SK-N-SH treated with all-trans-retinoic acid at 6 μM for 48 hours (cell line): ENCODE measurements around the gene CACNA1C.

Source experiments
- ATAC-seq: fragments of 200-7000 bp; cut with Tn5 transposase; 3 replicates; pipeline ENCODE4 v1.9.1; 2020; ENCODE audit warnings: mild to moderate bottlenecking, moderate library complexity
- ARNTL ChIP-seq: fragments of 450-650 bp; formaldehyde crosslinking; IDR thresholded peaks from 2 replicates; pipeline ENCODE4 v1.5.0; 2020; ENCODE audit warnings: low read depth, mild to moderate bottlenecking, moderate library complexity, borderline replicate concordance
- CREB5 ChIP-seq: fragments of 250-450 bp; sonication (Bioruptor Pico); IDR thresholded peaks from 2 replicates; pipeline ENCODE4 v1.5.1; 2020; ENCODE audit warnings: low read depth, mild to moderate bottlenecking, moderate library complexity
- CSDC2 ChIP-seq: fragments of 250-450 bp; sonication (Bioruptor Pico); IDR thresholded peaks from 2 replicates; pipeline ENCODE4 v1.5.0; 2020; ENCODE audit warnings: mild to moderate bottlenecking, moderate library complexity
- CSRNP3 ChIP-seq: fragments of 250-450 bp; sonication (Bioruptor Pico); IDR thresholded peaks from 2 replicates; pipeline ENCODE4 v1.5.1; 2021; ENCODE audit warnings: mild to moderate bottlenecking, moderate library complexity
- ESRRG ChIP-seq: fragments of 250-450 bp; sonication (Bioruptor Pico); IDR thresholded peaks from 2 replicates; pipeline ENCODE4 v1.6.1; 2021; ENCODE audit warnings: mild to moderate bottlenecking
- GLIS3 ChIP-seq: fragments of 250-450 bp; sonication (Bioruptor Pico); IDR thresholded peaks from 2 replicates; pipeline ENCODE4 v1.5.0; 2020; ENCODE audit warnings: mild to moderate bottlenecking, moderate library complexity
- ISL1 ChIP-seq: fragments of 250-450 bp; sonication (Bioruptor Pico); IDR thresholded peaks from 2 replicates; pipeline ENCODE4 v2.1.2; 2022; ENCODE audit warnings: mild to moderate bottlenecking, moderate library complexity
- OSR1 ChIP-seq: fragments of 250-450 bp; sonication (Bioruptor Pico); IDR thresholded peaks from 2 replicates; pipeline ENCODE4 v1.8.0; 2022; ENCODE audit warnings: moderate library complexity, mild to moderate bottlenecking, inconsistent platforms
- POU6F1 ChIP-seq: fragments of 250-450 bp; sonication (Bioruptor Pico); IDR thresholded peaks from 2 replicates; pipeline ENCODE4 v1.8.0; 2021; ENCODE audit warnings: low read depth, mild to moderate bottlenecking, moderate library complexity, borderline replicate concordance
- PPARA ChIP-seq: fragments of 250-450 bp; sonication (Bioruptor Pico); IDR thresholded peaks from 2 replicates; pipeline ENCODE4 v1.5.0; 2020; ENCODE audit warnings: mild to moderate bottlenecking, borderline replicate concordance
- TCF4 ChIP-seq: fragments of 250-450 bp; sonication (Bioruptor Pico); IDR thresholded peaks from 2 replicates; pipeline ENCODE4 v1.8.0; 2021; ENCODE audit warnings: mild to moderate bottlenecking, moderate library complexity, borderline replicate concordance
- TOX ChIP-seq: fragments of 250-450 bp; sonication (Bioruptor Pico); IDR thresholded peaks from 2 replicates; pipeline ENCODE4 v1.8.0; 2021; ENCODE audit warnings: mild to moderate bottlenecking, moderate library complexity, borderline replicate concordance
- TSHZ2 ChIP-seq: fragments of 250-450 bp; sonication (Bioruptor Pico); IDR thresholded peaks from 2 replicates; pipeline ENCODE4 v1.5.0; 2020; ENCODE audit warnings: mild to moderate bottlenecking, moderate library complexity
- ZNF565 ChIP-seq: fragments of 450-650 bp; formaldehyde crosslinking; conservative IDR thresholded peaks from 2 replicates; pipeline ENCODE4 v1.5.0; 2020; ENCODE audit warnings: low read depth, mild to moderate bottlenecking, moderate library complexity
- ZNF8 ChIP-seq: fragments of 450-650 bp; formaldehyde crosslinking; IDR thresholded peaks from 2 replicates; pipeline ENCODE4 v1.5.0; 2020; ENCODE audit warnings: mild to moderate bottlenecking, moderate library complexity

Gene CACNA1C

GRCh38 chr12:2450553-2450952 lies 397.8 kb downstream of the CACNA1C start (continued):
- TF ChIP-seq CREB5 (CRISPR knock-in tag) (no peak), ESRRG (CRISPR knock-in tag) (no peak), TOX (CRISPR knock-in tag) (no peak), PPARA (CRISPR knock-in tag) (no peak), POU6F1 (CRISPR knock-in tag) (no peak), ISL1 (CRISPR knock-in tag) (no peak)

GRCh38 chr12:2451025-2451424 lies 398.2 kb downstream of the CACNA1C start:
- no peak for ATAC-seq

GRCh38 chr12:2451497-2451896 lies 398.7 kb downstream of the CACNA1C start:
- ATAC-seq: no peak
- TF ChIP-seq CSDC2 (CRISPR knock-in tag) (no peak), ZNF8 (CRISPR knock-in tag) (no peak), ARNTL (CRISPR knock-in tag) (no peak), CSRNP3 (CRISPR knock-in tag) (no peak), TCF4 (CRISPR knock-in tag) (no peak), GLIS3 (CRISPR knock-in tag) (no peak)
- TF ChIP-seq, all 23 proteins: peak for 0

More at GRCh38 chr12:2451025-2451424, 398.2 kb downstream of the CACNA1C start:
- TF ChIP-seq ESRRG (CRISPR knock-in tag): no peak
- no peak for TF ChIP-seq GLIS3 (CRISPR knock-in tag)
- TF ChIP-seq PPARA (CRISPR knock-in tag): no peak
- TF ChIP-seq TSHZ2 (CRISPR knock-in tag): no peak
- TF ChIP-seq TCF4 (CRISPR knock-in tag): no peak
- TF ChIP-seq ZNF565 (CRISPR knock-in tag): no peak
- no peak for TF ChIP-seq ARNTL (CRISPR knock-in tag)

- TF ChIP-seq TSHZ2 (CRISPR knock-in tag) (no peak), TOX (CRISPR knock-in tag) (no peak), ZNF565 (CRISPR knock-in tag) (no peak), OSR1 (CRISPR knock-in tag) (no peak)
These were observed 400.4 kb downstream of the CACNA1C start for GRCh38 chr12:2453076-2453760.

More at GRCh38 chr12:2453076-2453760, 400.4 kb downstream of the CACNA1C start:
- ATAC-seq: no peak
